ENCODE measurements around the gene SAP30.

The SAP30 gene

DNA sequence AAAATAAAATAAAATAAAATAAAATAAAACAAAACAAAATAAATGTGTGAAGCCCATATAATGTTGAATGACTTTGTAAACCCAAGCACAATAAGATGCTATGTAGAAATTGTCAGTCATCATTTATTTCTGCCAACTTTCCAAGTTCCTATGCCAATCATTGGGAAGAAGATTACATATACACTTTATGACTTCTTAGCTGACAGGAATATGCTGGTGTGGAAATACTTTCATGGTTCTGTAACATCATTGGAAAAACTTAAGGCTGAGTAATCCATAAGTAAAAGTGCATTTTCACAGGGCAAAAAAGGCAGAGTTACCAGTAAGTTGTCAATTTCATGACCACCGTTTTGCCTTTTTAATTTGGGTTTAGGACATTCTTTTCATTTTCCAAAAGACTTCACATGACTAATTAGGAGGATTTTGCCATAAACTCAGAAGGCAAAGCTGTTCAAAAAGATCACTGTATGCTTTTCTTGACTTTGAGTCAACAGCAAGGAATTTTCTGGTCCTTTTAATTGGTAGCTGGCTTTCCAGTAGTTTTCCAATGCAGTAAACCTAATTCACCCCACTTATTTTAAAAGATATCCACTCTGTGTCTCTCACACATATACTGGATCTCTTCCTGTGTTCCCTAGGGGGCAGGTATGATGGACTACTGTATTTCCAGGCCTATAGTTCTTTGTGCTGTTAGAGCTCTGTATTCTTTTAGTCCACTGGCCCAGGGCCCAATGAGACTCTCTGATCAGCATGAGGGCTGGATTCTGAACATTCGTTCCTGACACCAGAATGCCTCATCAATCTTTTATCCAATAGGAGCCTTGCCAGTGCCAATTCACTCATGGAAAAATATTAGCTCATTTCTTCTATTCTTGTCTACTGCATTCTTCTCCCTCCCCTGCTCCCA lies 54.4 kb downstream of the SAP30 start:
- TF ChIP-seq, protein P1, sequence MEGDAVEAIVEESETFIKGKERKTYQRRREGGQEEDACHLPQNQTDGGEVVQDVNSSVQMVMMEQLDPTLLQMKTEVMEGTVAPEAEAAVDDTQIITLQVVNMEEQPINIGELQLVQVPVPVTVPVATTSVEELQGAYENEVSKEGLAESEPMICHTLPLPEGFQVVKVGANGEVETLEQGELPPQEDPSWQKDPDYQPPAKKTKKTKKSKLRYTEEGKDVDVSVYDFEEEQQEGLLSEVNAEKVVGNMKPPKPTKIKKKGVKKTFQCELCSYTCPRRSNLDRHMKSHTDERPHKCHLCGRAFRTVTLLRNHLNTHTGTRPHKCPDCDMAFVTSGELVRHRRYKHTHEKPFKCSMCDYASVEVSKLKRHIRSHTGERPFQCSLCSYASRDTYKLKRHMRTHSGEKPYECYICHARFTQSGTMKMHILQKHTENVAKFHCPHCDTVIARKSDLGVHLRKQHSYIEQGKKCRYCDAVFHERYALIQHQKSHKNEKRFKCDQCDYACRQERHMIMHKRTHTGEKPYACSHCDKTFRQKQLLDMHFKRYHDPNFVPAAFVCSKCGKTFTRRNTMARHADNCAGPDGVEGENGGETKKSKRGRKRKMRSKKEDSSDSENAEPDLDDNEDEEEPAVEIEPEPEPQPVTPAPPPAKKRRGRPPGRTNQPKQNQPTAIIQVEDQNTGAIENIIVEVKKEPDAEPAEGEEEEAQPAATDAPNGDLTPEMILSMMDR (IDR thresholded peaks at IDR 0.05; ENCODE audit: low read length, missing control alignments), result no peak
- peak; percentile 52 for DNase-seq (ENCODE audit: low read depth)
- H3K4me3 ChIP-seq (replicated peaks; ENCODE audit: low read depth, low read length), result no peak overlapping the region

DNA sequence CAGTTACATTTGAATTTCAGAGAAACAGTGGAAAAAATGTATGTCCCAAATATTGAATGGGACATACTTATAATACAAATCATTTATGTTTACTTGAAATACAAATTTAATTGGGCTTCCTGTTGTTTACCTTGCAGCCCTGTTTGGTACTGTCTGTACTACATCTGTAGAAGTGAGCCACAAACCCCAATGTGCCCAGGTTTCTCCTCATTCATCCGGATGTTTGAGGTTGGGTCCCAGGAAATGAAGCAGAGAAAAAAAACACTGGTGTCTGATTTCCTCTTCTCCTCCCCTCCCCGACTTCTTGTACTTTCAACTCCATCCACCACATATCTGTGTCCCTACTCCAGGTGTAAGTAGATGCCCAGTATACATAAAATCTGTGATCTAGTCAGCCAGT lies 55.3 kb downstream of the SAP30 start:
- H3K4me3 ChIP-seq (replicated peaks; ENCODE audit: low read depth, low read length), result no peak overlapping the region
- TF ChIP-seq, protein P1 (IDR thresholded peaks at IDR 0.05; ENCODE audit: low read length, missing control alignments), result no peak
- no peak for DNase-seq (ENCODE audit: low read depth)

Measured in fibroblast of pulmonary artery (primary cell).